NCI-H82 treated with DMSO at 0.1 percent for 48 hours (cell line): ENCODE measurements around the gene TNS1.

Experiments
- DNase-seq: peaks from one replicate; lab custom pipeline; 2025; ENCODE audit not compliant: unreplicated experiment; lab: John Stamatoyannopoulos, UW

The TNS1 gene

DNA sequence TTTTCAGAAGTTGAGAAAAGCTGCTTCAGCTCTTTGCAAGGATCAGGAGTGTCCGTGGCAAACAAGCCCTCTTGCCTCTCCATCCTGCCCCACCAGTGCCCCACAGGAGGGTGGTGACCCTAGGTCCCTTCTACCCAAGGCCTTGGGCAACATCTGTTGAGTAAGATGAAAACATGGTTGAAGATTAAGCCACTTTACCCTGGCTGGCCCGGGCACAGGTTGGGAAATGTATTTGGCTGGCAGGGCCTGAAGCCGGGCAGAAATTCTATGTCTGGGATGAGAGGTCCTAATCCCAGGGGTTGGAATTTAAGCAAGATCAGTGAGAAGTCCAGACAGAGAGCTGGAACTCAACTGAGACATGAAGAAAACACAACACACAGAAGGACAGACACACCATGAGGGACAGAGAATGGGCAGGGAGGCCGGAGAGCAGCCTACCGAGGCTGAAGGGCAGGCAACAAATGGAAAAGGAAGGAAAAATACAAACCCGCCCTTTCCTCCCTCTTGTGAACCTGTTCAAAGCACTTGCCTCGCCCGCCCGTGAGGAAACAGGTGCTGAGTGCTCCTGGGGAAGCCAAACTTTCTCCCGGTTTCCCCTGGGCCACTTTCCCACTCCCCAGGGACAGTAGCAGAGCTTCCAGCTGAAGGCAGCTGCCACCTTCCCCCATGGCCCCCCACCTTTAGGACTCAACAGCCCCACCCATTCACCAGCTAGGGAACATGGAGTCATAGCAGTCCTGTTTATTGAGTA lies 86.1 kb downstream of the TNS1 start:
- no peak for DNase-seq

DNA sequence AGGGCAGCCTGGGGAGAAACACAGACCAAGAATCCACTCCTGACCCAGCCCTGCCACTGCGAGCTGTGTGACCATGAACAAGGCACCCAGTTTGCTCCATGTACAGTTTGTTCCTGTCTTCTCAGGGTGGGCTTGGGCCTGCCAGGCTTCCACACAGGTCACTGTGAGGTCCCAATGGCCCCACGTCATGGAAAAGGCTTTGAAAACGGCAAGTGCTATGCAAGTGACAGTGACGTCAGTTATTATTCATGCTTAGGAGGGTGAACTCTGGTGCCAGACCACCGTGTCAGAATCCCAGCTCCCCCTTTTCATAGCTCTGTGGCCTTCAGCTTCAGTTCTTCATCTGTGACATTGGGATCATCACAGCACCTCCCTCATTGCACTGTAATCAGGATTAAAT lies 87.1 kb downstream of the TNS1 start:
- no peak for DNase-seq

DNA sequence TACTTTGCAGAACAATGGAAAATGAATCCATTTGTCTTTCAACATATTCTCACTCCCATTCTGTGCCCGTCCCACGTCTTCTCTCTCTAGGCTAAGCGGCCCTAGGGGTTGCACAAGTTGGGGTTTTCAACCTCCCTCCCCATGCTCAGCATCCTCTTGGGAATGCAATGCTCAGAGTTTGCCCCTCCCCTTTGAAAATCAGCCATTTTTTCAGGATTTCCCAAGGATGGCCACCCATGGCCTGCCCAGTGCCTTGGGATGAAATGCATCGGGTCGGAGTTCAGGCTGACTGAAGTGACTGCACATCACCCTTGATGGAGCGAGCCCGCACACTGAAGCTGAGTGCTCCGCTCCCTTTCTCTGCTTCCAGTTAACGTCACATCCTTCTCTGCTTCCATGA lies 87.9 kb downstream of the TNS1 start:
- DNase-seq: no peak

- no peak for DNase-seq
These were observed 88.7 kb downstream of the TNS1 start for GRCh38 chr2:217914078-217914477.

- no peak for DNase-seq
These were observed 89.4 kb downstream of the TNS1 start for GRCh38 chr2:217913436-217913835.

- DNase-seq: no peak
These were observed 90.4 kb downstream of the TNS1 start for GRCh38 chr2:217912098-217913024.

GRCh38 chr2:217911283-217912097 lies 91.3 kb downstream of the TNS1 start:
- no peak for DNase-seq

DNA sequence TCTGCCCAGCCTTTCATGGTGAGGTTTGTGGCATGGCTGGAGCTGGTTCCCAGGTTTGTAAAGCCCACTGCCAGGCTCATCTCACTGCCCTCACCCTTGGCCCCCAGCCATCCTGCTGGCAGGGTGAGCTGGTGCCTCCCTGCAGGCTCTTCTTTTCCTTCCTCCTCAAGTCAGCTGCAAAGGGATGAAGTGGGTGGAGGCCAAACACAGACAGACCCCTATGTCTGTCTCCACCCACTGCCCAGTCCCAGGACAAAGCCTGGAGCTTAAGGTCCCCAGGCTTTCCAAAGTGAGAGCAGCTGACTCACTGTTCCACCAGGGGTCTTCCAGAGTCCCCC lies 92.0 kb downstream of the TNS1 start:
- no peak for DNase-seq

DNA sequence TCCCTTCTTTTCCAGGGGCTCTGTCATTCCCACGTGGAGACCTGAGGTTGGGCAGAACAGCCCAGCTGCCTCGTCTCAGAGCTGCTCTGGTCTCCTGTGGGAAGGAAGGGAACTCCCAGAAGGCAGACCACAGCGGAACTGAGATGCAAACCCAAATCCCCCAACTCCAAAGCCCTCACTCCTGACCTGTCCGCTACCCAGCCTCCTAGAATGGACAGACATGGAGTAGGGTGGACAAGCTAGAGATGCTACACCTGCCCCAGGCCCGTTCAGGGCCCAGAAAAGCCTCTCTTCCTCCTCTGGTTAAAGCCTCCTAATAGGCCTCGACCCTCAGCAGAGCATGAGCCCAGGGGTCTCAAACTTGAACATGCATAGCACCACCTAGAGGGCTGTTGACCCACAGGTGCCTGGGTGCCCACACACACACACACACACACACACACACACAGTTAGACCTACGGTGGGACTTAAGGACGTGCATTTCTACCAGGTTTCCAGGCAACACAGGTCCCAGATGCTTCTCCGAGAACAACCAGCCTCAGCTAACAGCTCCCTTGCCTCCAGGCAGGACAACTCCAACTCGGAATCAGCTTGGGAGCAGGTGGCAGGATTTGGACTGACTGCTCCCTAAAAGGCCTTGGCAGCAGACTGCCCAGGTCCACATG lies 93.5 kb downstream of the TNS1 start:
- no peak for DNase-seq

DNA sequence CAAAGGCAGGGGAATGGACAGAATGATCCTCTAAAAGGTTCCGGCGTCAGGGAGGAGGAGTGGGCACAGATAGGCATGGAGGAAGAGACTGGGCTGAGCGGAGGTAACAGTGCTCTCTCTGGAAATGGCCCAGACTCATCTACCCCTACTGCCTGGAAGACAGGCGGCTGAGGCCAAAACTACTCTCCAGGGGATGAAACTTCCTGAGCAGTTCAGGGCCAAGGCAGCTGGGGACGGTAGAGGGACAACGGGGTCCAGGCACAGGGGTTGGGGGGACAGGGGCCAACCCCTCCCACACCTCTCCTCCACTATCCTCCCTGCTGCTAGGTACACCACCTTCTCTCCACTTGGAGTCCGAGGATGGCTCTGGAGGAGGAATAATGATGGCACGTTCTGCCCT lies 94.3 kb downstream of the TNS1 start:
- DNase-seq: no peak

DNA sequence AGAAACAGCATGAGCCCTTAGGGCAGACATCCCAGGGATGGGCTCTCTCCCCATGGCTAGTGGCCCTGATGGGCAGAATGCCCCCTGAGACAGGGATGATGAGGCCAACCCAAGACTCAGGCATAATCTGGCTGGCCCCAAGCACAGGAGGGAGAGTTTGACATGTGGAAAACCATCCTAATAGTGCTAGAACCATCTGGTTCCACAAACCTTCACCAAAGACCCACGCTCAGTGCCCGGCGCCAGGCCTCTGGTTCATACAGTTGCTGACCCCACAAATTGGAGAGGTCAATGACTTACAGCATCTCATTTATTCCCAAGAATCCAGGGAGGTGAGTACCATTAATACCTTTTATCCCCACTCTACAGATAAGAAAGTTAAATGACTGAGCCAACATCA lies 95.5 kb downstream of the TNS1 start:
- no peak for DNase-seq

DNA sequence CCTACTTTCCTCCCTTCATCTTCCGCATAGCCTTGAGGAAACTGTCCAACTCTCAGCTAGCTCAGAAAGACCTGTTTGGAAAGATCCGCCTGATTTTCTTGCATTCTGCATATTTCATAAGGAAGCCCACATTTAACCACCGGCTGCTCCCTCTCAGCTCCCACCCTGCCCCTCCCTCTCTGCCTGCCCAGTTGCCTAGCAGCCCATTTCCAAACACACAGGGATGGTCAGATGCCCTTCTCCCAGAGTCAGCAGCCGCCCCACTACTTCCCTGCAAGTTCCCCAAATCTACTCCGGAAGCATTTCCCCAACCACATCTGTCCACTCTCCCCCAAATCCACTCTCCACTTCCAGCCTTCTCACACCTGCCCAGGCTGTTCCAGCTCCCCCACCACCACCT lies 96.0 kb downstream of the TNS1 start:
- no peak for DNase-seq

GRCh38 chr2:217905896-217906295 lies 96.9 kb downstream of the TNS1 start:
- DNase-seq: no peak

DNA sequence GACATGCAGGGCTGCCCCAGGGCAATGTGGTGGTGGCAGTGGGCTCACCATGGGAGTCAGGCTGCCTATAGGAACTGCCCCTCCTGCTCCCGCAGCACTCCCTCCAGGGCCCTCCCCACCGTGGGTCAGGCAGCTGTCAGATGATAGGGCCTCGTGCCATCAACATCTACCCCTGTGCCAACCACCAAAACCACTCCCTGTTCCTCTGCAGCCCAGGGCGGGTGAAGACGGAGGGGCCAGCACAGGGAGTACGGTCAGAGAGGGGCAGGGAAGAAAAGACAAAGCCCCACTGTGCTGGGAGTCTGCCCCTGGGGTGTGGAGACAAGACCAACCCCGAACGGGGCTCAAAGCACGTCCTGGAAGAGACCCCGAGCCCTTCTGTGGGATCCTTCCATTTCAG lies 97.4 kb downstream of the TNS1 start:
- no peak for DNase-seq

- DNase-seq: no peak
These were observed 98.2 kb downstream of the TNS1 start for GRCh38 chr2:217904614-217904965.

GRCh38 chr2:217903859-217904613 lies 98.8 kb downstream of the TNS1 start:
- no peak for DNase-seq

DNA sequence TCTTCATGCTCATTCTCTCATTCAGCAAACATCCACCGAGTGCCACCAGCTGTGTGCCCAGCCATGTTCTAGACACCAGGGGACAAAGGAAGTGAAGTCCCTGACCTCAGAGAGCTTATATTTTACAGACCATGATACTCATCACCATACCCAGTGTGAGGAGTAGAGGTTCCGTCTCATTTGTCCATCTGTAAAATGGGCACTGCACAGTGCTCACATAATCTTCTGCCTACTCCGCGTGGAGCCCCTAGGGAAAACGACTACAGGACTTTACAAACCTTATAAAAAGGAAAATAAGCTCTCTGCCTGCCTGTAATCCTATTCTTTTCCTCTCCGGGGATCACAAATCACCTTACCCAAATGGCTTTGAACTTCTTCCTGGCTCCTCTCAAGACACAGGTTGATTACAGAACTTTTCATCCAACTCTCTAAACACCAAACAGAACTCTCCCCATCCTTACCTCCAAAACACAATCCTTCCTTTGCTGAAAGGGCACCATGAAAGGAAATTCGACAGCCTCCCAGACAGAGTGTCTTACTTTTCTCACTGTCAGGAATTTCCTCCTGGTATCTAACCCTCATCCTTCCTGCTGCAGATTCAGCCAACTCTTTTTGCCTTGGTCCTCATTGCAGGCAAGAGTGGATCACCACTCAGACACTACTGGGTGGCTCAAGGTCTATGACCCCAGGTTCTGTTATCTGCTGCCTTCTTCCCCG lies 99.5 kb downstream of the TNS1 start:
- DNase-seq: no peak

DNA sequence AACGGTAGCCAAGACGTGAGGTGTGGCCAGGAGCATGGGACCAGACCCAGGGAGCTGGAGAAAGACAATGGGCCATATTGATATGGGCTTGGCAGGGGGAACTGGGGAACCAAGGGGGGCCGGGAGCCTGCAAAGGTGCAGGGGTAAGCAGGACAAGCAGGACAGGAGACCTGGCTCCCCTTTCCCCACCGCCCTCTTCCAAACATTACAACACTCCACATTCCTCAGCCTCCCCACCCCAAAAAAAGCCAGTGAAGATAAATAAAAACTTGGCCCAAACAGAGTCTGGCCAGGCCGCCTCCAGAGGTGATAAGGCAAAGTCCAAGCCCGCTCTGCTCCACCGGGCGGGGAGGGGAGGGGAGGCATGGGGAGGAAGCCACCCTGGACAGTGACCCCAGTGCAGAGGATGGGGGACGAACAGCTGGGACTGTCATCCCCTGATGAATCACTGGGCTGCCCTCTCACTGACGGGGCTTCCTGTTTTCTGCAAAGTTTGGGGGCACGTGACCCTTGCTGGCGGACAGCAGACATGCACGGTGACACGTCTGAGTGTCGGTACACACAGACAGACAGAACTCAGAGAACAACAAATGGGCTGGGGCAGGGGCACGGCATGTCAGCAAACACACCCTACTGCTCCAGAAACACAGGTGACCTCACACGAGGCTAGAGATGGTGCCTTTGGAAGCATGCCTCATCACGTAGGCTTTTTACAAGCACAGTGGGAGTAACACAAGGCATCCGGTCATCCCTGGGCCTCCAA lies 100.2 kb downstream of the TNS1 start:
- DNase-seq: no peak

- DNase-seq: no peak
These were observed 100.9 kb downstream of the TNS1 start for GRCh38 chr2:217901835-217902378.
